ENCODE results near the gene GAS5.
"Not testable (repeated sequence)": the region's sequence is repeated elsewhere in the genome, so short reads cannot be mapped to it uniquely, and the experiment has no call there.

GAS5 gene

GRCh38 chr1:173889885-173890284 is 22.1 kb upstream of the GAS5 start:
- peaks cover 25% of the 10 kb centered on the region for H3K4me1 ChIP-seq (ENCODE audit: control insufficient read depth, insufficient read depth, low read length)
- peaks cover 20% of the 10 kb centered on the region for H3K36me3 ChIP-seq (ENCODE audit: control insufficient read depth, insufficient read depth, low read length)
- H3K4me3 ChIP-seq (ENCODE audit: low read depth, low read length), result no peak overlapping the region
- no peak overlapping the region for H3K9ac ChIP-seq (ENCODE audit: low read length)
- H3K9me3 ChIP-seq (ENCODE audit: control insufficient read depth, insufficient read depth, low read depth, low read length), result no peaks in the 10 kb centered on the region
- H3K27me3 ChIP-seq (ENCODE audit: control insufficient read depth, insufficient read depth, low read length), result no peaks in the 10 kb centered on the region
- H3K27ac ChIP-seq (ENCODE audit: low read depth, low read length), result no peak overlapping the region

GRCh38 chr1:173888749-173889148 is 21.0 kb upstream of the GAS5 start:
- H3K9ac ChIP-seq (ENCODE audit: low read length), result no peak overlapping the region
- peaks cover 20% of the 10 kb centered on the region for H3K36me3 ChIP-seq (ENCODE audit: control insufficient read depth, insufficient read depth, low read length)
- no peaks in the 10 kb centered on the region for H3K9me3 ChIP-seq (ENCODE audit: control insufficient read depth, insufficient read depth, low read depth, low read length)
- no peaks in the 10 kb centered on the region for H3K27me3 ChIP-seq (ENCODE audit: control insufficient read depth, insufficient read depth, low read length)
- H3K4me3 ChIP-seq (ENCODE audit: low read depth, low read length), result no peak overlapping the region
- peak overlapping the region; percentile 12; the same call in 1 of the 2 replicates for H3K27ac ChIP-seq (ENCODE audit: low read depth, low read length)
- peaks cover 25% of the 10 kb centered on the region for H3K4me1 ChIP-seq (ENCODE audit: control insufficient read depth, insufficient read depth, low read length)

GRCh38 chr1:173887627-173888026 is 19.8 kb upstream of the GAS5 start:
- H3K27me3 ChIP-seq (ENCODE audit: control insufficient read depth, insufficient read depth, low read length), result no peaks in the 10 kb centered on the region
- H3K9me3 ChIP-seq (ENCODE audit: control insufficient read depth, insufficient read depth, low read depth, low read length), result no peaks in the 10 kb centered on the region
- peaks cover 20% of the 10 kb centered on the region for H3K36me3 ChIP-seq (ENCODE audit: control insufficient read depth, insufficient read depth, low read length)
- no peak overlapping the region for H3K9ac ChIP-seq (ENCODE audit: low read length)
- H3K4me1 ChIP-seq (ENCODE audit: control insufficient read depth, insufficient read depth, low read length), result peaks cover 25% of the 10 kb centered on the region
- no peak overlapping the region for H3K4me3 ChIP-seq (ENCODE audit: low read depth, low read length)
- no peak overlapping the region for H3K27ac ChIP-seq (ENCODE audit: low read depth, low read length)

GRCh38 chr1:173886746-173887611 is 19.2 kb upstream of the GAS5 start:
- Histone ChIP-seq H3K9me3 (ENCODE audit: control insufficient read depth, insufficient read depth, low read depth, low read length) (no peaks in the 10 kb centered on the region), H3K36me3 (ENCODE audit: control insufficient read depth, insufficient read depth, low read length) (peaks cover 20% of the 10 kb centered on the region), H3K27ac (ENCODE audit: low read depth, low read length) (no peak overlapping the region), H3K4me3 (ENCODE audit: low read depth, low read length) (no peak overlapping the region), H3K4me1 (ENCODE audit: control insufficient read depth, insufficient read depth, low read length) (peaks cover 25% of the 10 kb centered on the region), H3K9ac (ENCODE audit: low read length) (no peak overlapping the region), H3K27me3 (ENCODE audit: control insufficient read depth, insufficient read depth, low read length) (no peaks in the 10 kb centered on the region)

GRCh38 chr1:173884701-173885100 is 16.9 kb upstream of the GAS5 start:
- no peak overlapping the region for H3K4me3 ChIP-seq (ENCODE audit: low read depth, low read length)
- no peak overlapping the region for H3K9ac ChIP-seq (ENCODE audit: low read length)
- no peak overlapping the region for H3K27ac ChIP-seq (ENCODE audit: low read depth, low read length)
- peaks cover 23% of the 10 kb centered on the region for H3K36me3 ChIP-seq (ENCODE audit: control insufficient read depth, insufficient read depth, low read length)
- no peaks in the 10 kb centered on the region for H3K9me3 ChIP-seq (ENCODE audit: control insufficient read depth, insufficient read depth, low read depth, low read length)
- H3K4me1 ChIP-seq (ENCODE audit: control insufficient read depth, insufficient read depth, low read length), result peaks cover 19% of the 10 kb centered on the region
- no peaks in the 10 kb centered on the region for H3K27me3 ChIP-seq (ENCODE audit: control insufficient read depth, insufficient read depth, low read length)

GRCh38 chr1:173881117-173881516 is 13.3 kb upstream of the GAS5 start:
- not testable (repeated sequence) for H3K9me3 ChIP-seq (ENCODE audit: control insufficient read depth, insufficient read depth, low read depth, low read length); H3K4me3 ChIP-seq (ENCODE audit: low read depth, low read length); H3K9ac ChIP-seq (ENCODE audit: low read length); H3K27ac ChIP-seq (ENCODE audit: low read depth, low read length); H3K27me3 ChIP-seq (ENCODE audit: control insufficient read depth, insufficient read depth, low read length); H3K4me1 ChIP-seq (ENCODE audit: control insufficient read depth, insufficient read depth, low read length)
- peaks cover 35% of the 10 kb centered on the region for H3K36me3 ChIP-seq (ENCODE audit: control insufficient read depth, insufficient read depth, low read length)

GRCh38 chr1:173878251-173878650 is 10.5 kb upstream of the GAS5 start:
- no peaks in the 10 kb centered on the region for H3K27me3 ChIP-seq (ENCODE audit: control insufficient read depth, insufficient read depth, low read length)
- H3K36me3 ChIP-seq (ENCODE audit: control insufficient read depth, insufficient read depth, low read length), result peaks cover 38% of the 10 kb centered on the region
- H3K4me3 ChIP-seq (ENCODE audit: low read depth, low read length), result no peak overlapping the region
- no peak overlapping the region for H3K27ac ChIP-seq (ENCODE audit: low read depth, low read length)
- no peak overlapping the region for H3K9ac ChIP-seq (ENCODE audit: low read length)
- H3K4me1 ChIP-seq (ENCODE audit: control insufficient read depth, insufficient read depth, low read length), result no peaks in the 10 kb centered on the region
- H3K9me3 ChIP-seq (ENCODE audit: control insufficient read depth, insufficient read depth, low read depth, low read length), result no peaks in the 10 kb centered on the region

GRCh38 chr1:173876732-173877131 is 8.9 kb upstream of the GAS5 start:
- H3K36me3 ChIP-seq (ENCODE audit: control insufficient read depth, insufficient read depth, low read length), result peaks cover 42% of the 10 kb centered on the region

GRCh38 chr1:173871500-173871899 is 3.7 kb upstream of the GAS5 start:
- Histone ChIP-seq H3K27ac (ENCODE audit: low read depth, low read length) (no peak overlapping the region), H3K27me3 (ENCODE audit: control insufficient read depth, insufficient read depth, low read length) (no peaks in the 10 kb centered on the region), H3K4me1 (ENCODE audit: control insufficient read depth, insufficient read depth, low read length) (no peaks in the 10 kb centered on the region), H3K36me3 (ENCODE audit: control insufficient read depth, insufficient read depth, low read length) (peaks cover 42% of the 10 kb centered on the region), H3K4me3 (ENCODE audit: low read depth, low read length) (no peak overlapping the region), H3K9ac (ENCODE audit: low read length) (no peak overlapping the region), H3K9me3 (ENCODE audit: control insufficient read depth, insufficient read depth, low read depth, low read length) (no peaks in the 10 kb centered on the region)

More at GRCh38 chr1:173876732-173877131, 8.9 kb upstream of the GAS5 start:
- Histone ChIP-seq H3K27me3 (ENCODE audit: control insufficient read depth, insufficient read depth, low read length) (no peaks in the 10 kb centered on the region), H3K9ac (ENCODE audit: low read length) (no peak overlapping the region), H3K9me3 (ENCODE audit: control insufficient read depth, insufficient read depth, low read depth, low read length) (no peaks in the 10 kb centered on the region), H3K4me1 (ENCODE audit: control insufficient read depth, insufficient read depth, low read length) (no peaks in the 10 kb centered on the region), H3K4me3 (ENCODE audit: low read depth, low read length) (no peak overlapping the region), H3K27ac (ENCODE audit: low read depth, low read length) (no peak overlapping the region)

- peaks cover 44% of the 10 kb centered on the region for H3K36me3 ChIP-seq (ENCODE audit: control insufficient read depth, insufficient read depth, low read length)
- no peak overlapping the region for H3K9ac ChIP-seq (ENCODE audit: low read length)
- no peaks in the 10 kb centered on the region for H3K27me3 ChIP-seq (ENCODE audit: control insufficient read depth, insufficient read depth, low read length)
- no peaks in the 10 kb centered on the region for H3K9me3 ChIP-seq (ENCODE audit: control insufficient read depth, insufficient read depth, low read depth, low read length)
- H3K4me1 ChIP-seq (ENCODE audit: control insufficient read depth, insufficient read depth, low read length), result no peaks in the 10 kb centered on the region
- no peak overlapping the region for H3K4me3 ChIP-seq (ENCODE audit: low read depth, low read length)
- no peak overlapping the region for H3K27ac ChIP-seq (ENCODE audit: low read depth, low read length)
Observed at GRCh38 chr1:173871091-173871490, 3.3 kb upstream of the GAS5 start.

GRCh38 chr1:173870252-173871075 is 2.7 kb upstream of the GAS5 start:
- Histone ChIP-seq H3K36me3 (ENCODE audit: control insufficient read depth, insufficient read depth, low read length) (peaks cover 46% of the 10 kb centered on the region), H3K27me3 (ENCODE audit: control insufficient read depth, insufficient read depth, low read length) (no peaks in the 10 kb centered on the region), H3K9ac (ENCODE audit: low read length) (no peak overlapping the region), H3K4me3 (ENCODE audit: low read depth, low read length) (no peak overlapping the region), H3K27ac (ENCODE audit: low read depth, low read length) (no peak overlapping the region), H3K9me3 (ENCODE audit: control insufficient read depth, insufficient read depth, low read depth, low read length) (no peaks in the 10 kb centered on the region), H3K4me1 (ENCODE audit: control insufficient read depth, insufficient read depth, low read length) (no peaks in the 10 kb centered on the region)
